ENCODE measurements around the gene TMEM178B.
"Not testable (repeated sequence)": the region's sequence is repeated elsewhere in the genome, so short reads cannot be mapped to it uniquely, and the experiment has no call there.

The TMEM178B gene

GRCh38 chr7:141370650-141371049, 296.8 kb downstream of the TMEM178B start:
- no peak for FAIRE-seq
- no peak for DNase-seq (ENCODE audit: insufficient read length, low spot score)

- FAIRE-seq (no peak), DNase-seq (ENCODE audit: insufficient read length, low spot score) (no peak)
These were observed 300.6 kb downstream of the TMEM178B start for GRCh38 chr7:141374425-141374824.

GRCh38 chr7:141375442-141375841, 301.6 kb downstream of the TMEM178B start:
- FAIRE-seq: no peak
- DNase-seq (ENCODE audit: insufficient read length, low spot score): no peak

GRCh38 chr7:141377906-141378305, 304.0 kb downstream of the TMEM178B start:
- FAIRE-seq (no peak), DNase-seq (ENCODE audit: insufficient read length, low spot score) (no peak)

GRCh38 chr7:141378405-141378804, 304.5 kb downstream of the TMEM178B start:
- DNase-seq (ENCODE audit: insufficient read length, low spot score): no peak
- FAIRE-seq: no peak

- no peak for FAIRE-seq
- DNase-seq (ENCODE audit: insufficient read length, low spot score): no peak
These were observed 308.0 kb downstream of the TMEM178B start for GRCh38 chr7:141381794-141382427.

GRCh38 chr7:141383356-141383755, 309.5 kb downstream of the TMEM178B start:
- not testable (repeated sequence) for FAIRE-seq; DNase-seq (ENCODE audit: insufficient read length, low spot score)

GRCh38 chr7:141386881-141387280, 313.0 kb downstream of the TMEM178B start:
- DNase-seq (ENCODE audit: insufficient read length, low spot score): no peak
- no peak for FAIRE-seq

GRCh38 chr7:141387521-141388217, 313.8 kb downstream of the TMEM178B start:
- DNase-seq (ENCODE audit: insufficient read length, low spot score) (no peak), FAIRE-seq (no peak)

- DNase-seq (ENCODE audit: insufficient read length, low spot score) (no peak), FAIRE-seq (no peak)
These were observed 315.4 kb downstream of the TMEM178B start for GRCh38 chr7:141389140-141389796.

- no peak for FAIRE-seq
- DNase-seq (ENCODE audit: insufficient read length, low spot score): no peak
These were observed 316.5 kb downstream of the TMEM178B start for GRCh38 chr7:141390339-141390738.

GRCh38 chr7:141393056-141393455, 319.2 kb downstream of the TMEM178B start:
- FAIRE-seq (no peak), DNase-seq (ENCODE audit: insufficient read length, low spot score) (no peak)

GRCh38 chr7:141397236-141398163, 323.6 kb downstream of the TMEM178B start:
- no peak for DNase-seq (ENCODE audit: insufficient read length, low spot score)

GRCh38 chr7:141400356-141400755, 326.5 kb downstream of the TMEM178B start:
- DNase-seq (ENCODE audit: insufficient read length, low spot score) (no peak), FAIRE-seq (no peak)

More at GRCh38 chr7:141397236-141398163, 323.6 kb downstream of the TMEM178B start:
- FAIRE-seq: no peak

GRCh38 chr7:141402277-141402996, 328.6 kb downstream of the TMEM178B start:
- DNase-seq (ENCODE audit: insufficient read length, low spot score) (no peak), FAIRE-seq (no peak)

GRCh38 chr7:141403846-141404245, 330.0 kb downstream of the TMEM178B start:
- not testable (repeated sequence) for FAIRE-seq; DNase-seq (ENCODE audit: insufficient read length, low spot score)

GRCh38 chr7:141406347-141406746, 332.5 kb downstream of the TMEM178B start:
- DNase-seq (ENCODE audit: insufficient read length, low spot score) (no peak), FAIRE-seq (no peak)

GRCh38 chr7:141407893-141408292, 334.0 kb downstream of the TMEM178B start:
- FAIRE-seq (no peak), DNase-seq (ENCODE audit: insufficient read length, low spot score) (no peak)

GRCh38 chr7:141408440-141408839, 334.6 kb downstream of the TMEM178B start:
- FAIRE-seq: no peak
- no peak for DNase-seq (ENCODE audit: insufficient read length, low spot score)

GRCh38 chr7:141409219-141409618, 335.4 kb downstream of the TMEM178B start:
- DNase-seq (ENCODE audit: insufficient read length, low spot score): no peak
- no peak for FAIRE-seq
